IMR-90 (cell line): ENCODE results near the gene CDH22. TPM values are rescaled to one million over a fixed set of nuclear protein-coding genes. Genes with fewer than 3 reads are reported as not detected.

ENCODE experiments used
- ATAC-seq: fragments of 200-7000 bp; cut with Tn5 transposase; 2 replicates; pipeline ENCODE4 v1.9.1; 2020; ENCODE audit warnings: low read depth, mild to moderate bottlenecking, moderate library complexity
- BruUV-seq: library from RNA; stranded (reverse); fragments of 400-500 nt; replicated peaks from 2 replicates; lab custom pipeline; 2021; lab: Mats Ljungman, UMichigan
- CTCF ChIA-PET: fragments of 300-600 bp; formaldehyde crosslinking; extraction: SDS; loops from one replicate; lab custom pipeline; 2021; ENCODE audit warnings: antibody characterized with exemption; lab: Yijun Ruan, JAX
- POLR2A ChIA-PET: fragments of 300-600 bp; sonication (Branson Sonifier 250); formaldehyde crosslinking; loops from one replicate; lab custom pipeline; 2022; ENCODE audit warnings: antibody characterized with exemption; ENCODE audit not compliant: unreplicated experiment; lab: Charles Lee
- DNase-seq: peaks from one replicate; pipeline ENCODE4 v3.0.0; 2013
- H2AFZ ChIP-seq: replicated peaks from 2 replicates; pipeline ENCODE3; 2013; ENCODE audit warnings: low read length, mild to moderate bottlenecking; ENCODE audit not compliant: poor library complexity
- H2AK5ac ChIP-seq: 2 replicates; pipeline ENCODE4 v1.6.1; 2013; ENCODE audit warnings: low read depth, low read length, inconsistent platforms
- H2AK9ac ChIP-seq: replicated peaks from 2 replicates; pipeline ENCODE3; 2013; ENCODE audit warnings: mild to moderate bottlenecking, low read depth, low read length, moderate library complexity; ENCODE audit not compliant: poor library complexity
- H2BK120ac ChIP-seq: 2 replicates; pipeline ENCODE4 v1.6.1; 2013; ENCODE audit warnings: low read depth, low read length, inconsistent platforms
- H2BK15ac ChIP-seq: 3 replicates; pipeline ENCODE4 v1.6.1; 2013; ENCODE audit warnings: low read depth, low read length, inconsistent platforms
- H2BK20ac ChIP-seq: 2 replicates; pipeline ENCODE4 v1.6.1; 2013; ENCODE audit warnings: low read depth, mild to moderate bottlenecking, inconsistent platforms, low read length, moderate library complexity
- H2BK5ac ChIP-seq: 2 replicates; pipeline ENCODE4 v1.6.1; 2013; ENCODE audit warnings: mild to moderate bottlenecking, low read depth, low read length, inconsistent platforms; ENCODE audit not compliant: poor library complexity, severe bottlenecking
- H3K14ac ChIP-seq: replicated peaks from 2 replicates; pipeline ENCODE4 v1.6.1; 2013; ENCODE audit warnings: low read depth, low read length, inconsistent platforms
- H3K18ac ChIP-seq: 2 replicates; pipeline ENCODE4 v1.6.1; 2013; ENCODE audit warnings: low read depth, low read length, control low read depth
- H3K23ac ChIP-seq: 2 replicates; pipeline ENCODE4 v1.6.1; 2013; ENCODE audit warnings: low read depth, low read length, inconsistent platforms
- H3K27ac ChIP-seq: 2 replicates; pipeline ENCODE4 v1.5.1; 2013; ENCODE audit warnings: mild to moderate bottlenecking, control low read depth, low read length; ENCODE audit not compliant: insufficient read depth
- H3K27me3 ChIP-seq: 2 replicates; pipeline ENCODE4 v1.6.1; 2013; ENCODE audit warnings: low read length; ENCODE audit not compliant: control insufficient read depth, insufficient read depth
- H3K36me3 ChIP-seq: 2 replicates; pipeline ENCODE4 v1.6.1; 2013; ENCODE audit warnings: low read length, mixed read lengths; ENCODE audit not compliant: control insufficient read depth, insufficient read depth
- H3K4ac ChIP-seq: 2 replicates; pipeline ENCODE4 v1.6.1; 2013; ENCODE audit warnings: low read depth, low read length, inconsistent platforms
- H3K4me1 ChIP-seq: 2 replicates; pipeline ENCODE4 v1.6.1; 2013; ENCODE audit warnings: low read length, mixed read lengths; ENCODE audit not compliant: control insufficient read depth, insufficient read depth
- H3K4me2 ChIP-seq: 2 replicates; pipeline ENCODE4 v1.6.1; 2013; ENCODE audit warnings: low read depth, mild to moderate bottlenecking, control low read depth, low read length, moderate library complexity
- H3K4me3 ChIP-seq: 2 replicates; pipeline ENCODE4 v1.5.1; 2013; ENCODE audit warnings: low read depth, mild to moderate bottlenecking, control low read depth, low read length, moderate library complexity; ENCODE audit not compliant: insufficient read depth
- H3K56ac ChIP-seq: 2 replicates; pipeline ENCODE4 v1.6.1; 2013; ENCODE audit warnings: low read length, inconsistent platforms; ENCODE audit not compliant: insufficient read depth; ENCODE audit errors: extremely low read depth
- H3K79me1 ChIP-seq, 2 experiments: 2 replicates each; pipeline ENCODE4 v1.6.1; 2013; ENCODE audit warnings: low read length in 2 of 2, inconsistent platforms in 1 of 2, low read depth in 1 of 2
- H3K9ac ChIP-seq: 2 replicates; pipeline ENCODE4 v1.6.1; 2013; ENCODE audit warnings: low read depth, low read length, control low read depth
- H3K9me1 ChIP-seq: 2 replicates; pipeline ENCODE4 v1.6.1; 2013; ENCODE audit warnings: low read length, inconsistent platforms; ENCODE audit not compliant: insufficient read depth
- H3K9me3 ChIP-seq: 2 replicates; pipeline ENCODE4 v1.6.1; 2013; ENCODE audit warnings: low read length; ENCODE audit not compliant: control insufficient read depth, insufficient read depth
- H4K20me1 ChIP-seq: 2 replicates; pipeline ENCODE4 v1.6.1; 2013; ENCODE audit warnings: low read length, inconsistent platforms; ENCODE audit not compliant: insufficient read depth
- H4K5ac ChIP-seq: 2 replicates; pipeline ENCODE4 v1.6.1; 2013; ENCODE audit warnings: mild to moderate bottlenecking, low read depth, low read length, control low read depth
- H4K8ac ChIP-seq, 2 experiments: 2 replicates each; pipeline ENCODE4 v1.6.1; 2013; ENCODE audit warnings: low read depth in 2 of 2, low read length in 2 of 2, control low read depth in 1 of 2, inconsistent platforms in 1 of 2
- H4K91ac ChIP-seq: 2 replicates; pipeline ENCODE4 v1.6.1; 2013; ENCODE audit warnings: low read depth, low read length, inconsistent platforms; ENCODE audit not compliant: insufficient read depth
- BHLHE40 ChIP-seq: fragments of 150-350 bp; IDR thresholded peaks from 2 replicates; pipeline ENCODE4 v1.6.1; 2016; ENCODE audit warnings: mild to moderate bottlenecking, low read depth, low read length
- CEBPB ChIP-seq: IDR thresholded peaks from 2 replicates; pipeline ENCODE4 v1.6.1; 2012; ENCODE audit warnings: low read depth, low read length, improper control_type of control experiment
- CTCF ChIP-seq: conservative IDR thresholded peaks from 2 replicates; pipeline ENCODE4 v1.5.1; 2012; ENCODE audit warnings: mild to moderate bottlenecking, low read depth, low read length, improper control_type of control experiment
- FOS ChIP-seq: fragments of 150-350 bp; IDR thresholded peaks from 2 replicates; pipeline ENCODE4 v1.6.1; 2016; ENCODE audit warnings: low read depth, low read length
- MAFK ChIP-seq: IDR thresholded peaks from 2 replicates; pipeline ENCODE4 v1.6.1; 2012; ENCODE audit warnings: low read depth, low read length, improper control_type of control experiment
- MAZ ChIP-seq: IDR thresholded peaks from 2 replicates; pipeline ENCODE4 v1.6.1; 2012; ENCODE audit warnings: low read depth, mild to moderate bottlenecking, low read length, improper control_type of control experiment, moderate library complexity, borderline replicate concordance
- NFE2L2 ChIP-seq: fragments of 150-350 bp; IDR thresholded peaks from 2 replicates; pipeline ENCODE4 v1.6.1; 2016; ENCODE audit warnings: low read depth, mild to moderate bottlenecking, low read length
- POLR2A ChIP-seq: IDR thresholded peaks from 2 replicates; pipeline ENCODE4 v1.6.1; 2012; ENCODE audit warnings: mild to moderate bottlenecking, low read depth, low read length
- RAD21 ChIP-seq: IDR thresholded peaks from 2 replicates; pipeline ENCODE4 v1.6.1; 2012; ENCODE audit warnings: low read length, improper control_type of control experiment
- RCOR1 ChIP-seq: IDR thresholded peaks from 2 replicates; pipeline ENCODE4 v1.6.1; 2012; ENCODE audit warnings: mild to moderate bottlenecking, low read length, improper control_type of control experiment; ENCODE audit not compliant: insufficient replicate concordance
- SMC3 ChIP-seq: fragments of 150-350 bp; IDR thresholded peaks from 2 replicates; pipeline ENCODE4 v1.6.1; 2016; ENCODE audit warnings: low read depth, mild to moderate bottlenecking, antibody characterized with exemption, low read length, moderate library complexity
- WGBS, 2 experiments: methylation state at CpG; one replicate each; pipeline versions ENCODE4 v1.1.5 to v1.1.7; 2013; ENCODE audit warnings: missing lambda C conversion rate in 2 of 2; ENCODE audit not compliant: insufficient read length in 1 of 2; ENCODE audit errors: extremely low coverage in 2 of 2; 5-methylcytosine and 5-hydroxymethylcytosine counted together
- dilution Hi-C: fragments of 300-500 bp; cut with HindIII; formaldehyde crosslinking; loops from one replicate; pipeline ENCODE4 v1.14.3; 2018; ENCODE audit warnings: low sequenced_read_pairs; ENCODE audit not compliant: unreplicated experiment
- in situ Hi-C: fragments of 300-500 bp; cut with MboI; formaldehyde crosslinking; loops from 3 replicates; pipeline ENCODE4 v1.14.3; 2019; ENCODE audit warnings: low sequenced_read_pairs, inconsistent platforms, mixed read lengths
- intact Hi-C: fragments of 100-400 bp; cut with micrococcal nuclease; formaldehyde crosslinking; loops from 2 replicates; pipeline ENCODE4 v1.10.0; 2022
- polyA plus RNA-seq, 3 experiments: library from polyadenylated mRNA; depleted of rRNA; stranded (reverse); fragments of >200 nt; gene quantifications; 2 replicates each; pipeline ENCODE4 v1.2.3, GENCODE V29; 2012; ENCODE audit warnings: low replicate concordance in 1 of 3
- total RNA-seq: library from RNA; depleted of rRNA; stranded (reverse); fragments of >200 nt; gene quantifications from 2 replicates; pipeline ENCODE4 v1.2.3, GENCODE V29; 2012

CDH22 gene
- total and polyA plus RNA-seq, 2 of the 4 experiments (the other 2 are of a cell fraction): not detected

- peaks cover 17% of the 10 kb centered on the region for H3K27me3 ChIP-seq
- H3K36me3 ChIP-seq: no peaks in the 10 kb centered on the region
- H3K56ac ChIP-seq: no peak overlapping the region
- ChIA-PET CTCF (no interaction called here), POLR2A (no interaction called here)
- TF ChIP-seq POLR2A (no peak), RCOR1 (no peak), NFE2L2 (no peak), RAD21 (no peak), BHLHE40 (no peak), SMC3 (no peak), MAFK (no peak), CEBPB (no peak), CTCF (no peak), FOS (no peak), MAZ (no peak)
- H4K5ac ChIP-seq: no peak overlapping the region
- no peak overlapping the region for H2AK9ac ChIP-seq
- H3K4me2 ChIP-seq: no peak overlapping the region
- no peak overlapping the region for H3K4ac ChIP-seq
- H4K91ac ChIP-seq: no peak overlapping the region
- in situ Hi-C loops: no loop called here
- no peak overlapping the region for H3K18ac ChIP-seq
- H3K14ac ChIP-seq: no peak overlapping the region
- WGBS, 2 experiments: no CpG with 5 or more reads among the region's 7 CpGs
- no peak overlapping the region for H3K9ac ChIP-seq
- no peak overlapping the region for H3K23ac ChIP-seq
- ATAC-seq (no peak), DNase-seq (no peak)
- H2AFZ ChIP-seq: no peak overlapping the region
- no peak overlapping the region for H3K27ac ChIP-seq
- H3K79me1 ChIP-seq: no peaks in the 10 kb centered on the region
- no peaks in the 10 kb centered on the region for H3K9me3 ChIP-seq
- H4K8ac ChIP-seq: no peak overlapping the region
- H4K20me1 ChIP-seq: no peaks in the 10 kb centered on the region
- intact Hi-C loops: no loop called here
- no peak overlapping the region for H2BK20ac ChIP-seq
- BruUV-seq: no TSS peak
- dilution Hi-C loops: no loop called here
- H2AK5ac ChIP-seq: no peak overlapping the region
- H2BK120ac ChIP-seq: no peak overlapping the region
- H3K4me3 ChIP-seq: no peak overlapping the region
- H2BK5ac ChIP-seq: no peak overlapping the region
- H3K9me1 ChIP-seq: no peaks in the 10 kb centered on the region
- no peaks in the 10 kb centered on the region for H3K4me1 ChIP-seq
- no peak overlapping the region for H2BK15ac ChIP-seq
Measured at GRCh38 chr20:46159101-46159897, 149.0 kb downstream of the CDH22 start.
